OCI-LY7 (cell line): ENCODE measurements around the gene HTT. TPM values are rescaled to one million over a fixed set of nuclear protein-coding genes. Genes with fewer than 3 reads are reported as not detected.

ENCODE experiments used
- BruUV-seq: library from RNA; stranded (reverse); fragments of 400-500 nt; replicated peaks from 2 replicates; lab custom pipeline; 2021; lab: Mats Ljungman, UMichigan
- CTCF ChIA-PET: fragments of 300-600 bp; sonication (Branson Sonifier 250); formaldehyde crosslinking; loops from one replicate; lab custom pipeline; 2022; ENCODE audit warnings: antibody characterized with exemption; ENCODE audit not compliant: unreplicated experiment; lab: Charles Lee
- POLR2A ChIA-PET: fragments of 300-600 bp; sonication (Branson Sonifier 250); formaldehyde crosslinking; loops from one replicate; lab custom pipeline; 2022; ENCODE audit warnings: antibody characterized with exemption; lab: Charles Lee
- DNase-seq: peaks from one replicate; pipeline ENCODE4 v3.0.0-alpha.2; 2015; ENCODE audit warnings: low spot score
- H2AFZ ChIP-seq: fragments of 200-600 bp; sonication (generic), shearing (Covaris generic); 2 replicates; pipeline ENCODE4 v1.6.1; 2014; ENCODE audit warnings: mild to moderate bottlenecking, antibody characterized with exemption, low read length, moderate library complexity
- H3K27ac ChIP-seq: fragments of 200-600 bp; sonication (generic); 2 replicates; pipeline ENCODE4 v1.5.1; 2014; ENCODE audit warnings: mixed run types, low read depth, mild to moderate bottlenecking, moderate library complexity, low read length, inconsistent platforms; ENCODE audit not compliant: poor library complexity, severe bottlenecking
- H3K36me3 ChIP-seq: fragments of 200-600 bp; sonication (generic); 2 replicates; pipeline ENCODE4 v1.6.1; 2014; ENCODE audit warnings: mild to moderate bottlenecking, antibody characterized with exemption, low read length, moderate library complexity, mixed read lengths; ENCODE audit not compliant: insufficient read depth
- H3K4me1 ChIP-seq: fragments of 200-600 bp; sonication (generic); 2 replicates; pipeline ENCODE4 v1.5.1; 2014; ENCODE audit warnings: mild to moderate bottlenecking, low read length; ENCODE audit not compliant: insufficient read depth, poor library complexity, severe bottlenecking
- H3K4me2 ChIP-seq: fragments of 200-600 bp; sonication (generic); 2 replicates; pipeline ENCODE4 v1.6.1; 2014; ENCODE audit warnings: mild to moderate bottlenecking, low read length
- H3K4me3 ChIP-seq: fragments of 200-600 bp; sonication (generic); 2 replicates; pipeline ENCODE4 v1.5.1; 2014; ENCODE audit warnings: mild to moderate bottlenecking, low read depth, low read length; ENCODE audit not compliant: poor library complexity, severe bottlenecking
- H3K79me2 ChIP-seq: fragments of 200-600 bp; sonication (generic); 2 replicates; pipeline ENCODE4 v1.6.1; 2016; ENCODE audit warnings: low read depth, mild to moderate bottlenecking, low read length, moderate library complexity, mixed read lengths; ENCODE audit not compliant: insufficient read depth
- H3K9me2 ChIP-seq: fragments of 200-600 bp; sonication (generic); 2 replicates; pipeline ENCODE4 v1.6.1; 2016; ENCODE audit warnings: mild to moderate bottlenecking, low read length, mixed read lengths; ENCODE audit not compliant: insufficient read depth
- H3K9me3 ChIP-seq: fragments of 200-600 bp; sonication (generic); 2 replicates; pipeline ENCODE4 v1.6.1; 2014; ENCODE audit warnings: mild to moderate bottlenecking, mixed run types, low read length, mixed read lengths
- H4K20me1 ChIP-seq: fragments of 200-600 bp; sonication (generic); 2 replicates; pipeline ENCODE4 v1.6.1; 2014; ENCODE audit warnings: mild to moderate bottlenecking, antibody characterized with exemption, low read length, moderate library complexity, mixed read lengths; ENCODE audit not compliant: insufficient read depth
- EZH2phosphoT487 ChIP-seq: fragments of 200-600 bp; sonication (generic); IDR thresholded peaks from 2 replicates; pipeline ENCODE4 v1.6.1; 2018; ENCODE audit warnings: low read depth, borderline replicate concordance, mild to moderate bottlenecking, mixed run types, antibody characterized with exemption, low read length, moderate library complexity, mixed read lengths
- intact Hi-C: fragments of 100-400 bp; cut with micrococcal nuclease; formaldehyde crosslinking; loops from one replicate; pipeline ENCODE4 v1.10.0; 2022; ENCODE audit not compliant: unreplicated experiment
- total RNA-seq, 2 experiments: library from RNA; depleted of rRNA in 1 of 2; stranded (reverse); fragments of >200 nt in 1 of 2; shearing (Covaris generic) in 1 of 2; gene quantifications; 2 replicates each; pipeline ENCODE4 v1.2.3, GENCODE V29; 2014 to 2022
- TF ChIP-seq, protein P1 (sequence below): fragments of 200-600 bp; sonication (generic); conservative IDR thresholded peaks from 2 replicates; pipeline ENCODE4 v1.5.1; 2014; ENCODE audit warnings: mild to moderate bottlenecking, antibody characterized with exemption, low read length, moderate library complexity, mixed read lengths

Gene HTT
- total RNA-seq, 2 experiments from 2014 or later, result 36.4 to 91.3 TPM

GRCh38 chr4:3268395-3269104 is 194.1 kb downstream of the HTT start:
- Histone ChIP-seq H4K20me1 (no peaks in the 10 kb centered on the region), H3K27ac (no peak overlapping the region), H3K4me1 (no peaks in the 10 kb centered on the region), H3K4me3 (no peak overlapping the region), H2AFZ (no peak overlapping the region), H3K9me3 (no peaks in the 10 kb centered on the region), H3K79me2 (no peaks in the 10 kb centered on the region), H3K36me3 (no peaks in the 10 kb centered on the region), H3K9me2 (no peaks in the 10 kb centered on the region), H3K4me2 (no peak overlapping the region)
- ChIA-PET CTCF (interaction anchor here (0.6 kb wide), 1 partner anchor 190 kb away, joined by 5 read pairs; no protein-coding TSS in a partner anchor), POLR2A (no interaction called here)
- intact Hi-C loops, result no loop called here
- no peak for TF ChIP-seq EZH2phosphoT487
- TF ChIP-seq, protein P1, sequence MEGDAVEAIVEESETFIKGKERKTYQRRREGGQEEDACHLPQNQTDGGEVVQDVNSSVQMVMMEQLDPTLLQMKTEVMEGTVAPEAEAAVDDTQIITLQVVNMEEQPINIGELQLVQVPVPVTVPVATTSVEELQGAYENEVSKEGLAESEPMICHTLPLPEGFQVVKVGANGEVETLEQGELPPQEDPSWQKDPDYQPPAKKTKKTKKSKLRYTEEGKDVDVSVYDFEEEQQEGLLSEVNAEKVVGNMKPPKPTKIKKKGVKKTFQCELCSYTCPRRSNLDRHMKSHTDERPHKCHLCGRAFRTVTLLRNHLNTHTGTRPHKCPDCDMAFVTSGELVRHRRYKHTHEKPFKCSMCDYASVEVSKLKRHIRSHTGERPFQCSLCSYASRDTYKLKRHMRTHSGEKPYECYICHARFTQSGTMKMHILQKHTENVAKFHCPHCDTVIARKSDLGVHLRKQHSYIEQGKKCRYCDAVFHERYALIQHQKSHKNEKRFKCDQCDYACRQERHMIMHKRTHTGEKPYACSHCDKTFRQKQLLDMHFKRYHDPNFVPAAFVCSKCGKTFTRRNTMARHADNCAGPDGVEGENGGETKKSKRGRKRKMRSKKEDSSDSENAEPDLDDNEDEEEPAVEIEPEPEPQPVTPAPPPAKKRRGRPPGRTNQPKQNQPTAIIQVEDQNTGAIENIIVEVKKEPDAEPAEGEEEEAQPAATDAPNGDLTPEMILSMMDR, result no peak
- BruUV-seq, result no TSS peak
- no peak for DNase-seq

GRCh38 chr4:3269105-3269927 is 194.8 kb downstream of the HTT start:
- Histone ChIP-seq H3K4me3 (no peak overlapping the region), H2AFZ (no peak overlapping the region), H3K79me2 (no peaks in the 10 kb centered on the region), H3K4me1 (no peaks in the 10 kb centered on the region), H3K36me3 (no peaks in the 10 kb centered on the region), H3K9me2 (no peaks in the 10 kb centered on the region), H3K4me2 (no peak overlapping the region), H3K9me3 (no peaks in the 10 kb centered on the region), H4K20me1 (no peaks in the 10 kb centered on the region), H3K27ac (no peak overlapping the region)
- no TSS peak for BruUV-seq
- DNase-seq, result no peak
- intact Hi-C loops, result no loop called here
- TF ChIP-seq, protein P1, result no peak
- TF ChIP-seq EZH2phosphoT487, result no peak
- ChIA-PET CTCF (no interaction called here), POLR2A (no interaction called here)
